ENCODE measurements around the gene ODAM.
"Not testable (repeated sequence)": the region's sequence is repeated elsewhere in the genome, so short reads cannot be mapped to it uniquely, and the experiment has no call there.

ODAM gene, protein sequence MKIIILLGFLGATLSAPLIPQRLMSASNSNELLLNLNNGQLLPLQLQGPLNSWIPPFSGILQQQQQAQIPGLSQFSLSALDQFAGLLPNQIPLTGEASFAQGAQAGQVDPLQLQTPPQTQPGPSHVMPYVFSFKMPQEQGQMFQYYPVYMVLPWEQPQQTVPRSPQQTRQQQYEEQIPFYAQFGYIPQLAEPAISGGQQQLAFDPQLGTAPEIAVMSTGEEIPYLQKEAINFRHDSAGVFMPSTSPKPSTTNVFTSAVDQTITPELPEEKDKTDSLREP

DNA sequence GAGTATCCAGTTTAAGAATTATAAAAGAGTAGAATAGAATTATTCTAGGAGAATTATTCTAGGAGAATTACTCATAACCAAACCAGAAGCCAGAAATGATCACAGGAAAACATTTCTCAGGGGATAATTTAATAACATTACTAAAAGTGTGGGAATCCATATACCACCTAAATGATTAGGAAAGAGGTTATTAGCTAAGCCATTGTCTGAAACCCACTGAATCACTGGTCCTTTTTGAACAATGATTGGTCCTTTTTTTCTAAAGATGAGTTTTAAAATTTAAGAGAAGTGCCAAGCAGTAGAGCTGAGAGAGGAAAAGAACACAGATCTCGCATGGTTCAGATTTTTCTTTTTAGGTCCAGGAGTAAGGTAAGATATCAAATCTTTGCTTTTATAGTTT lies at the start of gene ODAM:
Gene ODAM, plus strand, starts transcription at position 301 of the 400 bp plus-strand sequence. CDS start 819 bp downstream, outside the sequence.
- DNase-seq (ENCODE audit: low spot score): no peak

DNA sequence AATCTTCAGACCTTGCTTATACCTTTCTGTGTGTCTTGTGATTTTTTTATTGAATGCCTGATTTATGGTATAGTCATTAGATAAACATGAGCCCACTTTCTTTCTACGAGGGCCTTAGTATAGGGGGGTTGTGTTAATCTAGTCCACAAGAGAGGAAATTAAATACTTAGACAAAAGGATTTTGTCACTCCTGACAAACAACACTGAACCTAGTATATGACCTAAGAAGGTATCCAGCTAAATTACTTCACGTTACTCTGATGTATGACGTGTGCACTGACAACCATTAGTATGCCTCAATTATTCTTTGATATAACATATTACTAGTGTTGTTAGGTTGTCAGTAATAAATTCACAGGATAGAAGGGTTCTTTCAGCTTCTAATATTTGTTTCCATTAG lies 44.3 kb upstream of the ODAM start:
- no peak for DNase-seq (ENCODE audit: low spot score)

DNA sequence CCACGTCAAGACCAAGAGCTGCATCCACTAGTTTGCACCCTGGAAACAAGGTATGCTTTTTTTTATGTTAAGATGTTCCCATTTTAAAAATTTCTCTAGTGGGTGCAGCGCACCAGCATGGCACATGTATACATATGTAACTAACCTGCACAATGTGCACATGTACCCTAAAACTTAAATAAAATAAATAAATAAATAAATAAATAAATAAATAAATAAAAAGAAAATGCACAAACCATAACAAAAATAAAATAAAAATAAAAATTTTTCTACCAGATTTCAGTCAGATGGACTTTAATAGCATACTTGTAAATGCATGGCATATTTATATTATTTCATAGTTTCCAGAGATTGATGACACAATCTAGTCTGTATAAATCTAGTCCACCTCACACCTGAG lies 43.4 kb upstream of the ODAM start:
- DNase-seq (ENCODE audit: low spot score): no peak

DNA sequence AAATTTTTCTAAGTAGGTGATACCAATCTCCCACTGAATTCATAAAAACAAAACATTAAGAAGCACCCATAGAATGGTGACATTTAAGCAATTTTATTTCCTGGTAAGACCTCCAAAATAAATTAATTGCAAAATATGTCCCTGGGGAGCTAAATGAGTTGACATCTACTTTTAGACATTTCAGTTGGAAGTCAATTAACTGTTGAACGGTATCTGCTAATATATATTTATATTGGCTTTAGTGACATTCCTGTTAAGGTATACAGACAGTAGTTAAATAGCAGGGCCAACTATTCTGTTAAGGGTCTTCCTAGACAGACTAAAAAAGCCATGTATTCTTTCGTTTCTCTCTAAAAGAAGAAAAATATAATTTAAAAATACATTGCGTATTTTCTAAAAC lies 41.6 kb upstream of the ODAM start, which contains the start of gene PRR27:
Gene PRR27, plus strand, starts transcription at position 301 of the 400 bp plus-strand sequence. CDS start 139 bp downstream, outside the sequence.
- DNase-seq (ENCODE audit: low spot score): no peak

DNA sequence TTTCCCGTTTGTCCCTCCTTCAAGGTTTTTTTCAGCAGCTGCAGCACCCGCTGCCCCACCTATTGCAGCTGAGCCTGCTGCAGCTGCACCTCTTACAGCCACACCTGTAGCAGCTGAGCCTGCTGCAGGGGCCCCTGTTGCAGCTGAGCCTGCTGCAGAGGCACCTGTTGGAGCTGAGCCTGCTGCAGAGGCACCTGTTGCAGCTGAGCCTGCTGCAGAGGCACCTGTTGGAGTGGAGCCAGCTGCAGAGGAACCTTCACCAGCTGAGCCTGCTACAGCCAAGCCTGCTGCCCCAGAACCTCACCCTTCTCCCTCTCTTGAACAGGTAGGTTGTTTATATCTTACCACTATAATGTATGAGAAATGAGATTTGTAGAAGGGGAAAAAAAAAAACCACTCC lies 36.9 kb upstream of the ODAM start:
- DNase-seq (ENCODE audit: low spot score): no peak

DNA sequence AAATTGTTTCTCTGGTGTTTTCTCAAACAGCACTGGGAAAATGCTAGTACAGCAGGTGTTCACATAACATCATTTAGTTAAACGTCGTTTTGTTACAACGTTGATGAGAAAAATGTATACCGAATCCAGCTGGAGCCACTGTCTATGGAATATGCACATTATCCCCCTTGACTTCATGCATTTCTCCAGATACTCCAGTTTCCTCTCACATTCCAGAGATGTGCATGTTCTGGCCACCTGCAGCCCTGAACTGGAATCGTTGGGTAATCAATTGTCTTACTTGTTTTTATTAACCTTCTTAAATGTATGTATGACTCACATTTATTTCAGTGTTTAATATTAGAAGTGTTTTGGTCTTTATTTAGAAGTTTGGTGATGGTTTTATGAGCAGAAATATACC lies 18.4 kb upstream of the ODAM start:
- DNase-seq (ENCODE audit: low spot score): no peak

DNA sequence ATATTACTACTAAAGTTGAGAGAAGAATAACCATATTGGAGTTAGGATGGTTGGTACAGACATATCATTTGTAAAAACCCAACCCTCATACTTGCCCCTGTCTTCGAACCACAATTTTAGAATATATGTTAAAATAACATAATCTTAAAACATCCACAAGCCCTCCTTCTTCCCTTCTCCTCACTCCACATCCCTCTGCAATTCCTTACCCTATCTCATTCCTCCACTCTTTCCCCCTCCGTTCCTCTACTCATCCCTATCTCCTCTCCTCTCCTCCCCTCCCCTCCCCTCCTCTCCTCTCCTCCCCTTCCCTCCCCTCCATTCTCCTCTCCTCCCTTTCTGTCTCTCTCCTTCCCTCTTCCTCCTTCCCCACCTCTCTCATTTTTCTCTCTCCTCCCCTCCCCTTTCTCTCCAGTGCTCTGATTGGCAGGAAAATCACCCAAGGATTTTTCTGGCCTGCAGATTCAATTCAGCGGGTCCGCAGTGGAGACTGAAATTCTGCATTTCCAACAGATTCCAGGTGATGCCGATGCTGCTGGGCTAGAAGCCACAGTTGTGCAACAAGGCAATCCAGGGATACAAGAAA lies 17.4 kb upstream of the ODAM start:
- DNase-seq (ENCODE audit: low spot score): no peak

DNA sequence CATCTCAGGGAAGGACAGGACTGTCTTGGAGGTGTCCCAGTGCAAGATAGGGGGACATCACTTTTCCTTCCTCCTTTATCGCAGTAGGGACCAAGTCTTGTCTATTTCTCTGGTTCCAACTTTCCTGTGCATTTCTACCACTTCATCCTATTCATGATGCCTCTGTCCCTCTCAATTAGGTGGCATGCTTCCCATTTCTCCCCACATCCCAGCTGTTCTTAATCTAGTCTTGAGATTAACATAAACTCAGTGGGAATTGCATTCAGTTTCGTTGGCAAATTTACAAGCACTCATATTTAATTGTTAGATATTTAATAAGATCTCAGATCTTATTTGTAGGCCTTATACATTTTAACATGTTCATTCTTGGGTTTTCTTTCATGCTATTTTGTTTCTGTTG lies 15.7 kb upstream of the ODAM start:
- DNase-seq (ENCODE audit: low spot score): no peak

DNA sequence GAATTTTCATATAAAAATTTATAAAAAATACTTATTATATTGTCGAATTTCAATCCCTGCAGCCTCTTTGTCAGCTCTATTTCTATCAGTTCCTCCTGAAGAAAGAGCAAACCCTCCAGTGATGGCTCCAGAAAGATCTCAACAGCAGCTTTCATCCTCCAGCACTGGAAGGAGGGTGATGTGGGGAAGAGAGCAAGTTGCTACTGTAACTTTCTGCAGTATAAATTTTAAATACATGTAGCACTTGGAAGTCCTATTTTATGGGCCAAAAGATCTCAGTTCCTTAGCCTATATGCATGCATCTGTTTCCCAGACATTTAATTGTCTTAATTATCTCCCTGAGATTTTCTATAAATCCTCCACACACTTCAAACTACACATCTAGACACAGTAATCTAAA lies 13.7 kb upstream of the ODAM start:
- no peak for DNase-seq (ENCODE audit: low spot score)

DNA sequence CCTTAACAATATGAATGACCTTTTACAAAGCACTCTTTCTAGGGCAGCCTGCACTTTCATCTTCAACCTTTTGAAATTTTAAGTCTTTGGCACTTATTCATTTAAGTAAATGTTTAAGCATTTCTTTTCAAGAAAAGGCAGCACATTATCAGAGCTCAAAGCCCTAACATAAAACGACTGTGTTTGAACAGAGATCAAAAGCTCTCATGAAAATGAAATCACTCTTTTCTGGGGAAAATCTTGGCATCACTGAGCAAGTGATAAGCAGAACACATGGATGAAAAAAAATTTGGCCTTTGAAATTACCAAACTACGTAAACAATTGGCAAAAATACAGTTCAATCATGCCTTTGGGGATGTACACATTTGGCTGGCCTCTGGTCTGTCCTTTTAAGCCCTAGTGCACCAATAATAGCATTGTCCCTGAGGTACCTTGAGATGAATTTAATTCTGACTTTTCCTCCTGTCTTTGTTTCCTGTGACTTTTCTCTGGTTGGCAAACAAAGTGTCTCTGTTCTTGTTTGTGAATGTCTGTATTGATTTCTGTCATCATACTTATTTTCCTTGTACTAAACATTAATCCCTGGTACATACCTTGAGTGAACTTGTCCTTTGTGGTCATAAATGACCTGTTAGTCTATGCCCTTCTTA lies 12.9 kb upstream of the ODAM start:
- no peak for DNase-seq (ENCODE audit: low spot score)

DNA sequence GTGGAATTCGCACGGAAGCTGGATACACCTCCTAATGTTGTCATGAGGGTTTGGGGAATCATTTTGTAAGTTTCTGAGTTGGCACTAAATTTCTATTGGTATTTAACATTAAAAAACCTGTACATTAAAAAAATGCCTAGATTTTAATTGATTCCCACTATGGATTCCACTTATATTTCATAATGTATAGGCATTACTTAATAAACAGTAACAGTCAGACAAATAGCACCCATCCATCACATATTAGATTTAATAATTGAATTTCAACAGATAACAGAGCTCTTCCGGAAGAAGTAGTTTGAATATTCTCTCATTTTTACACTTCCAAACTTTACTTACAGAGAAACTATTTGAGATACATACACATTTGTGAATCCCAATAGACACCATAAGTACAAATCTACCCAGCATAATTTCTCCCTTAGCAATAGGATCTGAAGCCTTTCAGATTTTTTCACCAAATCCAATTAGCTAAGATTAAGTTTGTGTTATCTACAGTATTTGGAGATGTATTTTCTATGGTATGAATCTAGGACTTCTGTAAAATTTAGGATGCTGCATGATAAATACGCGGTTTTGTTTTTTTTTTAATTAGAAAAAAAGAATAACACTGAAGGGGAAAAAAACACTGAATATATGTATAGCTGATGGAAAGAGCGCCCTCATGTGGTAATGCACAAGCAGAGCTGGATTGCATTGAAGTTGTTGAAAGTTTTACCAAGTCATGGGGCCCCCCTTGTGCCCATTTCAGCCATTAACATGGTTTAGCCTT lies 12.2 kb upstream of the ODAM start:
- DNase-seq (ENCODE audit: low spot score): peak; percentile 1

DNA sequence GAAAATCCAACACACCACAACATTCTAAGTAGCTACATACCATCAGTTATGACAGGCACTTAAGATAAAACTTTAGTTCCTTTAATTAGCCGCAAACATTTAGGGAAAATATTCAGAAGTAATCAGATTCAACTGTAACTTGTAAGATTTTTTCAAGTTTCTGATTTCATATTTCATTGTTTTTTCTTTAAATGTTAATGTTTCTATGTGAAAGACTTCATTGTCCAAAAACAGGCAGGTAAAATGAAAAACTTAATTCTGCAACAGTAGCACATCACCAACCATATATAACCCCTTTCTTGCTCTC lies 11.6 kb upstream of the ODAM start:
- no peak for DNase-seq (ENCODE audit: low spot score)

DNA sequence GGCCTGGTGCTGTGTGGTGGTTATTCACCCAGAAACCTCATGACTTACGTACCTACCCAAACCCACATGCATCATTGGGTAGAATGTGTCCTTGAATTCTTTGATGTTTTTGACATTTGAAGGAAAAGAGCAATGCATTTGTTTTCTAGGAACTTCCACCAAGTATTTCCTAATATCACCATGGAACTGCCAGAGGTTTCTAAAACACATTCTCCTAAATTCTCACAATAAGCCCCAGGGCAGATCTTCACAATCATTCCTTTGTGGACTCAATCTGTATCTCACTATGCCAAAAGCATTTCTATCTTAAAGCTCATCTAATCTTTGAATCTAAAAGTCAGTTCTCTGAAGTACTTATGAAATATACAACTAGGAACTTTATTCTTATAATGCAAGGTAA lies 8.3 kb upstream of the ODAM start:
- no peak for DNase-seq (ENCODE audit: low spot score)

DNA sequence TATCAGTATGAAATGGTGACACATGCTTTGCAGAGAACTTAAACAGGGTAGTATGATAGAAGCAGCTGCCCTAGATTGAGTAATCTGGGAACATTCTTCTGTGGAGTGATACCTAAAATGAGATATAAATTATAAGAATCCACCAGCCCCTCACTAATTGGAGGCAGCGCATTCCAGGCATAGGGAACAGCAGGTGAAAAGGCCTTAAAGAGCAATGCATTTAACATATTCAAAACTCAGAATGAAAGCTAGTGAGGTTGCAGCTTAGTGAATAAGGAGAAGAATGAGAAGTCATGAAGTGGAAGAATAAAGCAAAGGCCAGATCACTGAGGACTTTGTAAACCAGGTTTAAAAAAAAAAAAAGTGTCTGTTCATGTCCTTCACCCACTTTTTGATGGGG lies 4.9 kb upstream of the ODAM start:
- DNase-seq (ENCODE audit: low spot score): no peak

DNA sequence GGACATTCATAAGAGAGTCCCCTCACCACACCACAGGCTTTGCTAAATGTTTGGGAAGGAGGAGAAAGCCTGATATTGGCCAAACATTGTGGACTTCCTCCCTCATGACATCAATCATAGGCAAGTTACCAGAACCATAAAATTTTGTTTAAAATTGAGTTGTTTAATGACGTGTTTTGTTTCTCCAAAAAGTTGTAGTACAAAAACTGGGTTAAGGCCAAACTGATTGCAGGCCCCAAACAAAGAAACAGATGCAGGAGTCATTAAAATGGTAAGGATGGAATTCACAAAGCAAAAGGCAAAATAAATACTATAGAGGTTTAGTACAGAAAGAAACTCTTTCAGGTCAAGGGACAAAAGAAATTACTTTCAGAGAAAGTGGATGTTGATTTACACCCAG lies 3.9 kb upstream of the ODAM start:
- DNase-seq (ENCODE audit: low spot score): no peak

DNA sequence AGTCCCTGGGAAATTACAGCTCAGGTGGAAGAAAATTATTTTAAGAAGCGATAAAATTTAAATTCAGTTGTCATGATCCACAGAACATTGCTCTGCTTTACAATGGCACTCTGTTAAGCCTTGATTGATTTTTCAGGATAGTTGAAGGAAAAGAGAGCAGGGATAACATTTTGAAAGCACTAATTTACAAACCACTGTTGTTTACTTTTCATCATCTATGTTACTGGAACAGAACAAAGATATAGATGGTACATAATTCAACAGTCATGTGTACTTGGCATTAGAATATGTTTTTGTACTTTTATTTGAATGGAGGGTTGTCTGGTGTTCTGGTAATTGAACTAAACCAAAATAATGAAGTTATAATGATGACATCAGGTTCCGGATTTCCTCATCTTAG lies 2.6 kb upstream of the ODAM start:
- DNase-seq (ENCODE audit: low spot score): no peak

DNA sequence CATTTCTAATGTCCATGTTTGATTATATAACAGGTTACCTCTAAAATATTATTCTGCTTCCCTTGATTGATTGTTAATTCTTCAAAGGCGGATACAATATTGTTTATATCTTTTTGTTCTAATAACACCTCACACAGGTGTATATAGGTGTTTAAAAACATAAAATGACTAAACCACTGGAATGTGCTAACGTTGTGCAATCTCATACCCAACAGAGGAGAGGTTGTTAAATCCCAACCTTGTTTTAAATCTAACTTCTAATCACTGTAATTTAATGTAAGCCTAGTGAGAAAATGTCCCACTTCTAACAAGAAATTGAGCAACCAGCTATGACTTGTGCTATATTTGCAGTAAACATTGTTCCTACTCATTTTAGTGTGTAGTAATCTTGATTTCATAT lies 1.3 kb downstream of the ODAM start:
- no peak for DNase-seq (ENCODE audit: low spot score)

DNA sequence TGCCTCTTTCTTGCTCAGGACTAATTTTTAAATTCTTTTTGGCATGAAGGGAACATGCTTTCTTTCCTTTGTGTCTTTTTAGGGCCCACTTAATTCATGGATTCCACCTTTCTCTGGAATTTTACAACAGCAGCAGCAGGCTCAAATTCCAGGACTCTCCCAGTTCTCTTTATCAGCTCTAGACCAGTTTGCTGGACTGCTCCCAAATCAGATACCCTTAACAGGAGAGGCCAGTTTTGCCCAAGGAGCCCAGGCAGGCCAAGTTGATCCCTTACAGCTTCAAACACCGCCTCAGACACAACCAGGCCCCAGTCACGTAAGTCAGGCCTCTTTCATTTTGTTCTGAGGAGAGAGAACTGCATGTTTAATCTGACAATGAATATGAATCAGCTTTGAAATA lies 2.3 kb downstream of the ODAM start:
- DNase-seq (ENCODE audit: low spot score): no peak

DNA sequence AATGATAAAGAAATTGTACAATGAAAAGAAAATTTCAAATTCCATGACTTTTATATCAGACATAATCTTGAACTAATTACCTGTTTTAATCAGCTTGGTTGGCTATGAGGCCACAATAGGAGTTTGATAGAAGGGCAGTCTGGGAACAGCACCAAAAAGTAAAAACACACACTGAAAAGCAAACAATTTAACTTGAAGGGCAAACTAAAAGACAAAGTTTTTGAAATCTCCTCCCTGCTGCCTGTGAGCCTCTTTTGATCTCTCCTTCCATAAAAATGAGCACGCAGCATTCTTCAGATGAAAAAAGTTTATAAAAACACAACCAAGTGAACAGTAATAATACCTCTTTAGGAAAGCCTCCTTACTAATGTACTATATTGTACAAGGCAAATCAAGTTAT lies 8.1 kb downstream of the ODAM start:
- no peak for DNase-seq (ENCODE audit: low spot score)

DNA sequence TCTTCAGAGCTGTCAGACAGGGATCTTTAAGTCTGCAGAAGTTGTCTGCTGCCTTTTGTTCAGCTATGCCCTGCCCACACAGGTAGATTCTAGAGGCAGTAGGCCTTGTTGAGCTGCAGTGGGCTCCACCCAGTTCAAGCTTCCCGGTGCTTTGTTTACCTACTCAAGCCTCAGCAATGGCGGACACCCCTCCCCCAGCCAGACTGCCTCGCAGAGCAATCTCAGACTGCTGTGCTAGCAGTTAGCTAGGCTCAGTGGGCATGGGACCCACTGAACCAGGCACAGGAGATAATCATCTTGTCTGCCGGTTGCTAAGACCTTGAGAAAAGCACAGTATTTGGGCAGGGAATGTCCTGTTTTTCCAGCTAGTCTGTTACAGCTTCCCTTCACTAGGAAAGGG lies 17.2 kb downstream of the ODAM start:
- not testable (repeated sequence) for DNase-seq (ENCODE audit: low spot score)

DNA sequence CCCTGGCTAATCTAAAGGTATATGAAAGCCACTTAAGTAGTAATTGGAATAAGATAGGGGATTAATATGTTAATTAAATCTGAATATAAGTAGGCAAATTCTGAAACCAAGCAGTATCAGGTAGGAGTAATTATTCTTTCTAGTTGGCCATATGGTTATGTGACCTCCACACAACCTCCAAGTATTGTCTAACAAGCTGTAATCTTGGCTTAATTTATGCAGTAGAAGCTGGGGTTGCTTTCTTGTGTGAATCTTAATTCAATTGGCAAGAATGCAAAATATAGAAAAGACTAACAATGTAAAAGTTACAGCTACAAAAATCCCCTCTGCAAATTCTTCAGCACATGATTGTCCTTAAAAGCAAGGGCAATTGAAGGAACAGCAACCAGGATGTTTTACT lies 20.6 kb downstream of the ODAM start:
- DNase-seq (ENCODE audit: low spot score): not testable (repeated sequence)

DNA sequence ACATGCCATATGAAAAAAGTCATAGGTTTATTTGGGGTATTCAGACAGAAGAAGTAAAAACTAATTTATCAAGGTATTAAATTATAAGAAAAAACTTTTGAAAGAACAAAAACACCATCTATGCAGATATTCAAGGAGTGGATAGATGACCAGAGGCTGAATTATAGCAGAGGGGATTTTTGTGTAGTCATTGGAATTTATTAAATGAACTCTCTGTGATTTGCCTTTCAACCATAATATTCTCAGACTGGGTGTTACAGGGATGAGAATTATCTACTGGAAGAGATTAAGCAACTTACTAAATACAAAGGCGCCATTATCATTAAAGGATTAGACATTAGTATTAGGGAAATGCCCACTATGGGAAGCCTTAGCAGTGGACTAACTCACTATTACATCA lies 21.0 kb downstream of the ODAM start:
- not testable (repeated sequence) for DNase-seq (ENCODE audit: low spot score)

DNA sequence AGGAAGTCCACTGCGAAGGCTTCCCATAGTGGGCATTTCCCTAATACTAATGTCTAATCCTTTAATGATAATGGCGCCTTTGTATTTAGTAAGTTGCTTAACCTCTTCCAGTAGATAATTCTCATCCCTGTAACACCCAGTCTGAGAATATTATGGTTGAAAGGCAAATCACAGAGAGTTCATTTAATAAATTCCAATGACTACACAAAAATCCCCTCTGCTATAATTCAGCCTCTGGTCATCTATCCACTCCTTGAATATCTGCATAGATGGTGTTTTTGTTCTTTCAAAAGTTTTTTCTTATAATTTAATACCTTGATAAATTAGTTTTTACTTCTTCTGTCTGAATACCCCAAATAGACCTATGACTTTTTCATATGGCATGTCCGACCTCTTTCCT lies 25.9 kb downstream of the ODAM start:
- DNase-seq (ENCODE audit: low spot score): not testable (repeated sequence)
